Ishikawa (cell line): ENCODE data around the gene FAM168A.

ENCODE experiments used
- CEBPB ChIP-seq: IDR thresholded peaks from 2 replicates; pipeline ENCODE4 v1.6.1; 2012
- CREB1 ChIP-seq: IDR thresholded peaks from 2 replicates; pipeline ENCODE4 v1.6.1; 2012; ENCODE audit warnings: low read depth
- EGR1 ChIP-seq: IDR thresholded peaks from 2 replicates; pipeline ENCODE4 v1.6.1; 2012
- EP300 ChIP-seq: IDR thresholded peaks from 2 replicates; pipeline ENCODE4 v1.6.1; 2012; ENCODE audit warnings: borderline replicate concordance
- FOXM1 ChIP-seq: IDR thresholded peaks from 2 replicates; pipeline ENCODE4 v1.6.1; 2012; ENCODE audit warnings: low read depth, borderline replicate concordance
- NFIC ChIP-seq: IDR thresholded peaks from 2 replicates; pipeline ENCODE4 v1.6.1; 2012
- RAD21 ChIP-seq: IDR thresholded peaks from 2 replicates; pipeline ENCODE4 v1.6.1; 2012; ENCODE audit warnings: low read depth
- TAF1 ChIP-seq: IDR thresholded peaks from 2 replicates; pipeline ENCODE4 v1.6.1; 2012; ENCODE audit warnings: low read depth, mild to moderate bottlenecking
- TCF12 ChIP-seq: IDR thresholded peaks from 2 replicates; pipeline ENCODE4 v1.6.1; 2012; ENCODE audit warnings: low read depth
- TEAD4 ChIP-seq: IDR thresholded peaks from 2 replicates; pipeline ENCODE4 v1.6.1; 2012
- YY1 ChIP-seq: IDR thresholded peaks from 2 replicates; pipeline ENCODE4 v1.6.1; 2012; ENCODE audit warnings: low read depth
- ZBTB7A ChIP-seq: IDR thresholded peaks from 2 replicates; pipeline ENCODE4 v1.6.1; 2012; ENCODE audit warnings: low read depth
- TF ChIP-seq, protein P1 (sequence below): IDR thresholded peaks from 2 replicates; pipeline ENCODE4 v1.6.1; 2012
- TF ChIP-seq, protein P2 (sequence below): IDR thresholded peaks from 2 replicates; pipeline ENCODE4 v1.6.1; 2012
- TF ChIP-seq, protein P3 (sequence below): IDR thresholded peaks from 2 replicates; pipeline ENCODE4 v1.6.1; 2012; ENCODE audit warnings: low read depth, mild to moderate bottlenecking

The FAM168A gene

DNA sequence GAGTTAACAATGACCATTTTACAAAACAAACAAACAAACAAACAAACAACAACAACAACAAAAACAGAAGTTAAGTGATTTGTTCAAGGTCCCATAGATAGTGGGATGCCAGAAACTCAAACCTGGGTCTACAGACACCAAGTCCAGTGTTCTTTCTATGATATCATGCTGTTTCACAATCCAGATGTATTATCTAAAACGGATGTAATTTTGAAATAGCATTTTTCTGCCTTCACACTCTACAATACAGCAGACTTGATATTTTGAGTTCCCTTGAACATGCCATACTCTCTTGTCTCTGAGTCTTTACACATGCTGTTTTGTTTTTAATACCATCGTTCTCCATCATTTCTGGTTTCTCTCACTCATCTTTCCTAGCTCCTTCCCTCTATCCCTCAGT is 117.2 kb downstream of the FAM168A start:
- TF ChIP-seq RAD21: no peak
- no peak for TF ChIP-seq TEAD4
- TF ChIP-seq TCF12: no peak
- no peak for TF ChIP-seq EP300
- TF ChIP-seq, protein P1, sequence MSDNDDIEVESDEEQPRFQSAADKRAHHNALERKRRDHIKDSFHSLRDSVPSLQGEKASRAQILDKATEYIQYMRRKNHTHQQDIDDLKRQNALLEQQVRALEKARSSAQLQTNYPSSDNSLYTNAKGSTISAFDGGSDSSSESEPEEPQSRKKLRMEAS: no peak
- no peak for TF ChIP-seq TAF1
- no peak for TF ChIP-seq YY1
- no peak for TF ChIP-seq FOXM1
- TF ChIP-seq CEBPB: no peak
- TF ChIP-seq ZBTB7A: no peak
- TF ChIP-seq NFIC: no peak
- TF ChIP-seq, protein P2, sequence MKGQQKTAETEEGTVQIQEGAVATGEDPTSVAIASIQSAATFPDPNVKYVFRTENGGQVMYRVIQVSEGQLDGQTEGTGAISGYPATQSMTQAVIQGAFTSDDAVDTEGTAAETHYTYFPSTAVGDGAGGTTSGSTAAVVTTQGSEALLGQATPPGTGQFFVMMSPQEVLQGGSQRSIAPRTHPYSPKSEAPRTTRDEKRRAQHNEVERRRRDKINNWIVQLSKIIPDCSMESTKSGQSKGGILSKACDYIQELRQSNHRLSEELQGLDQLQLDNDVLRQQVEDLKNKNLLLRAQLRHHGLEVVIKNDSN: no peak
- TF ChIP-seq, protein P3, sequence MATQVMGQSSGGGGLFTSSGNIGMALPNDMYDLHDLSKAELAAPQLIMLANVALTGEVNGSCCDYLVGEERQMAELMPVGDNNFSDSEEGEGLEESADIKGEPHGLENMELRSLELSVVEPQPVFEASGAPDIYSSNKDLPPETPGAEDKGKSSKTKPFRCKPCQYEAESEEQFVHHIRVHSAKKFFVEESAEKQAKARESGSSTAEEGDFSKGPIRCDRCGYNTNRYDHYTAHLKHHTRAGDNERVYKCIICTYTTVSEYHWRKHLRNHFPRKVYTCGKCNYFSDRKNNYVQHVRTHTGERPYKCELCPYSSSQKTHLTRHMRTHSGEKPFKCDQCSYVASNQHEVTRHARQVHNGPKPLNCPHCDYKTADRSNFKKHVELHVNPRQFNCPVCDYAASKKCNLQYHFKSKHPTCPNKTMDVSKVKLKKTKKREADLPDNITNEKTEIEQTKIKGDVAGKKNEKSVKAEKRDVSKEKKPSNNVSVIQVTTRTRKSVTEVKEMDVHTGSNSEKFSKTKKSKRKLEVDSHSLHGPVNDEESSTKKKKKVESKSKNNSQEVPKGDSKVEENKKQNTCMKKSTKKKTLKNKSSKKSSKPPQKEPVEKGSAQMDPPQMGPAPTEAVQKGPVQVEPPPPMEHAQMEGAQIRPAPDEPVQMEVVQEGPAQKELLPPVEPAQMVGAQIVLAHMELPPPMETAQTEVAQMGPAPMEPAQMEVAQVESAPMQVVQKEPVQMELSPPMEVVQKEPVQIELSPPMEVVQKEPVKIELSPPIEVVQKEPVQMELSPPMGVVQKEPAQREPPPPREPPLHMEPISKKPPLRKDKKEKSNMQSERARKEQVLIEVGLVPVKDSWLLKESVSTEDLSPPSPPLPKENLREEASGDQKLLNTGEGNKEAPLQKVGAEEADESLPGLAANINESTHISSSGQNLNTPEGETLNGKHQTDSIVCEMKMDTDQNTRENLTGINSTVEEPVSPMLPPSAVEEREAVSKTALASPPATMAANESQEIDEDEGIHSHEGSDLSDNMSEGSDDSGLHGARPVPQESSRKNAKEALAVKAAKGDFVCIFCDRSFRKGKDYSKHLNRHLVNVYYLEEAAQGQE: no peak

DNA sequence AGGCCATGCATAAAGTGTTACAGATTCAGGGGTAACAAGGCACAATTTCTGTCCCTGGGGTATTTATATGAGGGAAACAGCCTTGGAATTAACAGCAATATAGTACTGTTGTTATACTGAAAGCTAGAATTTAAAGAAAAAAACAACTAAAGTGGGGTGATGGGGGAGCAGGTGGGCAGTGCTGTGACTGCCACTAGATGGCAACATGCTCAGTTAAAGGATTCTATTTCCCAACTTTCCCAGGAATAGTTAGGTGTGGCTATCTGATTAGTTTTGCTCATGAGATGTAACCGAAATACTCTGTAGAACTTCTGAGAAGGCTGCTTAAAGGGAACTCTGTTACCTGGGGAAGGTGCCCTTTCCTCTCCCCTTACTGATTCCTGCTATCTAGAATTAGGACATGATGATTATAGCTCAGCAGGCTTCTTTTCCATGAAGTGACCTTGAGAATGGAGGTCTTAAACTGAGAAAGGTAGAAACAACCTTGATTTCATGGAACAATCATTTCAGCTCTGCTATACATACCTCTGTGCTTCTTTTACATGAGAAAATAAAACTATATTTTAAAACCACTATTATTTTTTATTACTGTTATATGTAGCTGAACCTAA is 119.1 kb downstream of the FAM168A start:
- TF ChIP-seq NFIC: no peak
- TF ChIP-seq, protein P3: no peak
- peak; percentile 58 for TF ChIP-seq CEBPB
- no peak for TF ChIP-seq TEAD4
- TF ChIP-seq EGR1: no peak
- TF ChIP-seq RAD21: peak; percentile 75
- TF ChIP-seq, protein P2: no peak
- TF ChIP-seq FOXM1: no peak
- TF ChIP-seq ZBTB7A: no peak

DNA sequence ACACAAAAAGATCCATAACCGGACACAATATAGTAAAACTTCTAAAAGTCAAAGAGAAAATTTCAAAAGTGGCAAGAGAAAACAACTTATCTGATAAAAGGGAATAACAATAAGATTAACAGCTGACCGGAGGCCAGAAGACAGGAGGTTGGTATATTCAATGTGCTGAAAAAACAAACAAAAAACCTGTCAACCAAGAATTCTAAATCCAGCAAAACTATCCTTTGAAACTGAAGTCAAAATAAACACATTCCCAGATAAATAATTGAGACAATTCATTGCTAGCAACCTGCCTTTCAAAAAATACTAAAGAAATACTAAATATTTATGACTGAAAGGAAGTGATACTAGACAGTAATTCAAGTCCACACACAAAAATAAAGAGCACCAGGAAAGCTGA is 120.4 kb downstream of the FAM168A start:
- TF ChIP-seq, protein P1: no peak
- TF ChIP-seq EP300 (no peak), CREB1 (no peak), EGR1 (no peak), FOXM1 (no peak), ZBTB7A (no peak), RAD21 (no peak), TCF12 (no peak), YY1 (no peak), NFIC (no peak)
- TF ChIP-seq, protein P3: no peak

DNA sequence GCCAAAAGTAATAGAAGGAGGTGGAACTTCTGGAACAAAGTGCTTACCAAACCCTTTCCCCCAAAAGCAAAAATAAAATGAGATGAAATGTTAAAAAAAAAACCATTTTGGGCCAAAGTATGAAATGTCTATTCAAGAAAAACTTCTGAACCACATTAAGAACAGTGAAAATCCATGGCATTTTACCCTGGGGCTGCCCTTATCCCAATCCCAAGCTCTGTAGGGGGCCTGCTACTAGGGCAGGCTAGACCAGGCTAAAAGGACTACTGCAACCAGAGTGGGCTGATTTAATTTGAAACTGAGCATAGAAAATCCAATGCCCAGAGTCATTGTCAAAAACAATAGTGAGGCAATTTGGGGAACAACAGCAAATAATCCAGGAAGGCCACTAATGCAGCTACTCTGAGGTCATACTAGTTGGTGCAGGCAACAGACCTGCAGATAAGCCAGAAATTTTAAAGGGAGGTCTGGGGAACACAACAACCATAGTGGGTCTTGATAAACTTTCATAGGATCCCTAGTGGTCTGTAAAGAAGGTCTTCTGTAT is 122.3 kb downstream of the FAM168A start:
- TF ChIP-seq FOXM1 (no peak), TAF1 (no peak), EP300 (no peak), CEBPB (no peak)

DNA sequence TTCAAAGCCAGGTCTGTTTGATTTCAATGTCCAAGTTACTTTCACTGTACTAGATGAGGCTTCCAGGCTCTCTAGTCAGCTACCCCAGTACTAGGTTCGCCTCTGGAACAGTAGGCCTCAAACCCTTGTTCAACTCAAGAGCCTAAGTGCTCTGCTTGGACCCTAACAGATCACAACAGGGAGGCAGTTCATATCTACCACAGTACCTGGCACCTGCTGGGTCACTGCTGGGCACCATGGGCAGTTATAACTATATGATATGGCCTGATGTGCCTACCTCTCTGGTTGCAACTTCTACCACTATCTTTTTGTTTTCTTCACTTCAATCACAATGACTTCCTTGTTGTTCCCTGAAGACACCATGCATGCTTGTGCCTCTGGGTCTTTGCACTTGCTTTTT is 124.7 kb downstream of the FAM168A start:
- TF ChIP-seq, protein P1: no peak
- TF ChIP-seq TAF1: no peak
- TF ChIP-seq TEAD4: no peak
- no peak for TF ChIP-seq NFIC
- TF ChIP-seq TCF12: no peak
- no peak for TF ChIP-seq CEBPB
